ENCODE measurements around the gene MATCAP1. TPM values are rescaled to one million over a fixed set of nuclear protein-coding genes. Genes with fewer than 3 reads are reported as not detected.

Gene MATCAP1
- total RNA-seq, 5 donors from 2014 or later (not counting 1 experiment from before 2014, with no cell fraction given): 11.3 to 16.5 (median 14.8) TPM

DNA sequence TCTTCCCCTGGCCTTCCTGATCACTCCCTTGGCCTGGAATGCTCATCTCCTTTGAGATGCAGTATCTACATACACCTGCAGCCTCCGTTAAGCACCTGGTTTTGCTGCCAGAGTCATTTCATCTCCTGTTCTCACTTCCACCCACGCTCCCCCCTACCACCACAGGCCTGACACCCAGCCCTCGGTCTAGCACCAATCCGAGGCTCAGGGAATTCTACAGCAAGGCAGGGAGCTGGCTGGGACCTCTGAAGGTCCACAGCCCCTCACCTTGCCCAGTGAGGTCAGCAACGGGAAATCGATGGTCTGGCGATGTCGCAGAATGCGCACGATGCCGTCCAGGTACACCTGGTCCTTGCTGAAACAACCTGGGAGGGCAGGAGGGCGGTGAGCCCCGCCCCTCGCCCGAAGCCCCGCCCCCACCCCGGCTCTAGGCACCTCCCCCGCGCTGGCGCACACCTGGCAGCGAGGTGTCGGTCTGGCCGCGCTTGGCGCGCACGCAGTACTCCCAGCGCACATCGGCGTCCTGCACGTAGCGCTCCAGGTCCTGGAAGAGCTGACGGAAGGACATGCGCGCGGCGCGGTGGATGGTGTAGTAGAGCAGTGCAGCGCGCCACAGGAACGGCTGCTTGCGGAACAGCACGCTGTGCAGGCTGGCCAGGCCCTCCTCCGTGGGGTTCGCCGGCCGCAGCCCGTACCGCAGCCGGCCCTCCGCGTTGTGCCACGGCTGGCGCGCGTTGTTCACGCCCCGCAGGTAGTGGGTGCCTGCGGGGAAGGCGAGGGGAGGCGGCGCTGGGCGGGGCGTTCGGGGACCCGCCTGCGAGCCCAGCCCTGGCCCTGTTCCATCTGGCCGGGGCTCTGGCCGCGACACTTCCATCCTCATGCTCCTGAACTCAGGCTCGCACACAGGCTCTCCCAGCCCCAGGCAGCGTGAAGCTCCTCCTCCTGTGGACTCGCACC lies 5.7 kb downstream of the MATCAP1 start:
- Histone ChIP-seq H3K27me3 (replicated peaks in 1 of 2; ENCODE audit: control insufficient read depth in 2 of 2, extremely low read depth in 1 of 2, insufficient read depth in 2 of 2, low read length in 1 of 2) (peaks cover 17 to 59% of the 10 kb centered on the region in 2 experiments), H3K36me3 (ENCODE audit: control insufficient read depth in 2 of 2, extremely low read depth in 1 of 2, insufficient read depth in 1 of 2, low read length in 1 of 2) (no peaks in the 10 kb centered on the region), H3K27ac (ENCODE audit: low read length) (no peak overlapping the region), H3K4me3 (ENCODE audit: control insufficient read depth in 1 of 2, extremely low read depth in 1 of 2, low read length in 1 of 2) (peak overlapping the region; percentile 35 to 37), H3K9me3 (no peaks in the 10 kb centered on the region), H3K4me1 (ENCODE audit: control insufficient read depth in 1 of 2, extremely low read depth in 1 of 2, insufficient read depth in 2 of 2, low read length in 2 of 2) (peaks cover under 1 to 45% of the 10 kb centered on the region in 2 experiments)
- Mint-ChIP-seq H3K27ac (no peak overlapping the region), H3K27me3 (peaks cover 23 to 27% of the 10 kb centered on the region in 2 donors), H3K36me3 (no peaks in the 10 kb centered on the region), H3K4me3 (peak overlapping the region; percentile 63 to 67 (median 64)), H3K4me1 (peaks cover 21 to 34% (median 23%) of the 10 kb centered on the region in 3 donors), H3K9me3 (no peaks in the 10 kb centered on the region)
- 5% methylated on average over 67 of the region's 73 CpGs for WGBS (ENCODE audit: insufficient coverage)
- POLR2A ChIA-PET: interaction anchor here in 1 of 2 donors (0.5 to 0.7 kb wide), 2 partner anchors 46 to 140 kb away, joined by 3 to 7 read pairs; no protein-coding TSS in a partner anchor
- DNase-seq: peak in 34 of 35 experiments; percentile 31 to 77 (median 52)
- CTCF ChIA-PET: interaction anchor here in 1 of 2 donors (0.6 to 1.2 kb wide), 4 partner anchors 12 to 628 kb away, joined by 3 to 7 read pairs (median 4); partner anchors contain the start of genes FBXL8, RANBP10 and TRADD
- peak; percentile 44 to 73 (median 52) for ATAC-seq (replicated peaks in 1 of 4)

DNA sequence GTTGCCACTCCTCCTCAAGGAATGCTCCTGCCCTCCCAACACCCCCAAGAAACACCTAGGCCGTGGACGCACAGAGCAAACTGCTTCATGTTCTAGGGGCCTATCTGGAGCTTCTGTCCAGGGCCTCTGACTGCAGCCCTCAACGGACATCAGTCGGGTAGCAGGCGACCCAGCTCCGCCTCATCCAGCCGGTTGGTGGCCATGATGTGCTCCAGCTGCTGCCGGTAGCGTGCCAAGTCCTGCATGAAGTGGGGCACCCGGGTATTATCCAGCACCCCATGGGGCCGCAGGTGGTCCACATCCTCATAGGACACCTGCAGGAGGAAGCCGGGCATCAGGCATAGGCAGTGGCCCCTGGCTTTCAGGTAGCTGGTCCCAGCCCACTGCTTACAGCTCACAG lies 7.1 kb downstream of the MATCAP1 start:
- Histone ChIP-seq H3K27me3 (replicated peaks in 1 of 2; ENCODE audit: control insufficient read depth in 2 of 2, extremely low read depth in 1 of 2, insufficient read depth in 2 of 2, low read length in 1 of 2) (peaks cover 17 to 73% of the 10 kb centered on the region in 2 experiments), H3K4me1 (ENCODE audit: control insufficient read depth in 1 of 2, extremely low read depth in 1 of 2, insufficient read depth in 2 of 2, low read length in 2 of 2) (peaks cover 0 to 47% of the 10 kb centered on the region in 2 experiments), H3K4me3 (ENCODE audit: control insufficient read depth in 1 of 2, extremely low read depth in 1 of 2, low read length in 1 of 2) (no peak overlapping the region), H3K36me3 (ENCODE audit: control insufficient read depth in 2 of 2, extremely low read depth in 1 of 2, insufficient read depth in 1 of 2, low read length in 1 of 2) (no peaks in the 10 kb centered on the region), H3K27ac (ENCODE audit: low read length) (no peak overlapping the region), H3K9me3 (no peaks in the 10 kb centered on the region)
- Mint-ChIP-seq H3K27me3 (peaks cover 27 to 36% of the 10 kb centered on the region in 2 donors), H3K36me3 (no peaks in the 10 kb centered on the region), H3K4me1 (peaks cover 22 to 40% (median 24%) of the 10 kb centered on the region in 3 donors), H3K9me3 (no peaks in the 10 kb centered on the region), H3K27ac (no peak overlapping the region), H3K4me3 (peak overlapping the region in 1 of 3 donors; percentile 63)
- ChIA-PET POLR2A (interaction anchor here in 1 of 2 donors (0.7 kb wide), 1 partner anchor 14 kb away, joined by 3 read pairs; no protein-coding TSS in a partner anchor), CTCF (no interaction called here)
- 93% methylated on average over 12 of the region's 12 CpGs for WGBS (ENCODE audit: insufficient coverage)
- no peak for ATAC-seq (replicated peaks in 1 of 4)
- no peak for DNase-seq

DNA sequence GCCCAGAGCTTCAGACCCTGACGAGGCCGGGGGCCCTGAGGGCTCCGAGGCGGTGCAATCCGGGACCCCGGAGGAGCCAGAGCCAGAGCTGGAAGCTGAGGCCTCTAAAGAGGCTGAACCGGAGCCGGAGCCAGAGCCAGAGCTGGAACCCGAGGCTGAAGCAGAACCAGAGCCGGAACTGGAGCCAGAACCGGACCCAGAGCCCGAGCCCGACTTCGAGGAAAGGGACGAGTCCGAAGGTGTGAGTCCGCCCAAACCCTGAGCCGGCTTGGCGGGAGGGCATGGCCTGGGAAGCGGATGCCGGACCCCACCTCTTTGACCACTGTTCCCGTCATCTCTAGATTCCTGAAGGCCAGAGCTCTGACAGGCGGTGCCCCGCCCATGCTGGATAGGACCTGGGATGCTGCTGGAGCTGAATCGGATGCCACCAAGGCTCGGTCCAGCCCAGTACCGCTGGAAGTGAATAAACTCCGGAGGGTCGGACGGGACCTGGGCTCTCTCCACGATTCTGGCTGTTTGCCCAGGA lies 9.0 kb downstream of the MATCAP1 start:
- Histone ChIP-seq H3K4me1 (ENCODE audit: control insufficient read depth in 1 of 2, extremely low read depth in 1 of 2, insufficient read depth in 2 of 2, low read length in 2 of 2) (peaks cover 3 to 60% of the 10 kb centered on the region in 2 experiments), H3K4me3 (ENCODE audit: control insufficient read depth in 1 of 2, extremely low read depth in 1 of 2, low read length in 1 of 2) (peak overlapping the region; percentile 44 to 55), H3K36me3 (ENCODE audit: control insufficient read depth in 2 of 2, extremely low read depth in 1 of 2, insufficient read depth in 1 of 2, low read length in 1 of 2) (no peaks in the 10 kb centered on the region), H3K27ac (ENCODE audit: low read length) (peak overlapping the region; percentile 41), H3K9me3 (no peaks in the 10 kb centered on the region), H3K27me3 (replicated peaks in 1 of 2; ENCODE audit: control insufficient read depth in 2 of 2, extremely low read depth in 1 of 2, insufficient read depth in 2 of 2, low read length in 1 of 2) (peaks cover 23 to 84% of the 10 kb centered on the region in 2 experiments)
- no peak overlapping the region for H3K27ac Mint-ChIP-seq
- CTCF ChIA-PET: interaction anchor here (0.5 to 2.0 kb wide), 6 partner anchors 10 to 221 kb away, joined by 3 to 7 read pairs (median 3); partner anchors contain the start of genes B3GNT9 (in 1 of the 2), FBXL8 (in 1 of the 2) and TRADD (in 1 of the 2)
- ATAC-seq (replicated peaks in 1 of 4) (peak in 2 of 4 experiments; percentile 2), DNase-seq (no peak)
- POLR2A ChIA-PET: no interaction called here
- H3K9me3 Mint-ChIP-seq: no peaks in the 10 kb centered on the region
- peaks cover 41 to 50% of the 10 kb centered on the region in 2 donors for H3K27me3 Mint-ChIP-seq
- H3K36me3 Mint-ChIP-seq: no peaks in the 10 kb centered on the region
- peak overlapping the region; percentile 18 to 87 (median 79) for H3K4me3 Mint-ChIP-seq
- 38% methylated on average over 31 of the region's 31 CpGs for WGBS (ENCODE audit: insufficient coverage)
- peaks cover 26 to 55% (median 35%) of the 10 kb centered on the region in 3 donors for H3K4me1 Mint-ChIP-seq

DNA sequence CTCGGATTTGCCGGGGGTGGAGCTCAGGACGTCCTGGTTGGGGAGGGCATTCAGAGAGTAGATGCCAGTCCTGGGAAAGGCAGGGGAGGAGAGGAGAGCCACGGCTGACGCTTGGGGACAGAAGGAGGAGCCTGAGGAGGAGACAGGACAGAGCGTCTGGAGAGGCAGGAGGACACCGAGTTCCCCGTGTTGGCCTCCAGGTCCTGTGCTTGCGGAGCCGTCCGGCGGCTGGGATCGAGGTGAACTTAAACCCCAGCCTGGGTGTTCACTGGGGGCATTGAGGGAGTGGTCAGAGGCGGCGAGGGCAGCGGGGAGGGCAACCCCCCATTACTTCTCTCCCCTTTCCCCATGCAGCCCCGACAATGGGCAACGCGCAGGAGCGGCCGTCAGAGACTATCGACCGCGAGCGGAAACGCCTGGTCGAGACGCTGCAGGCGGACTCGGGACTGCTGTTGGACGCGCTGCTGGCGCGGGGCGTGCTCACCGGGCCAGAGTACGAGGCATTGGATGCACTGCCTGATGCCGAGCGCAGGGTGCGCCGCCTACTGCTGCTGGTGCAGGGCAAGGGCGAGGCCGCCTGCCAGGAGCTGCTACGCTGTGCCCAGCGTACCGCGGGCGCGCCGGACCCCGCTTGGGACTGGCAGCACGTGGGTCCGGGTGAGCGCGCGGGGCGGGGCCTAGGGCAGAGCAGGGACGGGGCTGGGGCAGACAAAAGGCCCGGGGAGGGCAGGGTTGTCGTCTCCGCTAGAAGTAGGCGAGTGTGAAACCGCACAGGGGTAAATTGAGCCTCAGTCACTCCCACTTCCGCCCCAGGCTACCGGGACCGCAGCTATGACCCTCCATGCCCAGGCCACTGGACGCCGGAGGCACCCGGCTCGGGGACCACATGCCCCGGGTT lies 9.7 kb downstream of the MATCAP1 start:
- H3K27ac ChIP-seq (ENCODE audit: low read length): peak overlapping the region; percentile 41
- Mint-ChIP-seq H3K9me3 (no peaks in the 10 kb centered on the region), H3K27me3 (peaks cover 47 to 55% of the 10 kb centered on the region in 2 donors), H3K4me1 (peaks cover 32 to 59% (median 37%) of the 10 kb centered on the region in 3 donors), H3K27ac (peak overlapping the region; percentile 8 to 65), H3K4me3 (peak overlapping the region; percentile 74 to 87 (median 79)), H3K36me3 (no peaks in the 10 kb centered on the region)
- H3K9me3 ChIP-seq: no peaks in the 10 kb centered on the region
- H3K4me3 ChIP-seq (ENCODE audit: control insufficient read depth in 1 of 2, extremely low read depth in 1 of 2, low read length in 1 of 2): peak overlapping the region; percentile 44 to 55
- ATAC-seq (replicated peaks in 1 of 4) (peak; percentile 79 to 85 (median 84)), DNase-seq (peak in 31 of 35 experiments; percentile 36 to 78 (median 54))
- H3K27me3 ChIP-seq (replicated peaks in 1 of 2; ENCODE audit: control insufficient read depth in 2 of 2, extremely low read depth in 1 of 2, insufficient read depth in 2 of 2, low read length in 1 of 2): peaks cover 25 to 85% of the 10 kb centered on the region in 2 experiments
- ChIA-PET POLR2A (no interaction called here), CTCF (interaction anchor here (0.5 to 2.0 kb wide), 5 partner anchors 14 to 155 kb away, joined by 3 to 7 read pairs (median 4); partner anchors contain the start of genes B3GNT9 (in 1 of the 2), FBXL8 (in 1 of the 2) and TRADD (in 1 of the 2))
- no peaks in the 10 kb centered on the region for H3K36me3 ChIP-seq (ENCODE audit: control insufficient read depth in 2 of 2, extremely low read depth in 1 of 2, insufficient read depth in 1 of 2, low read length in 1 of 2)
- 1% methylated on average over 58 of the region's 71 CpGs for WGBS (ENCODE audit: insufficient coverage)
- H3K4me1 ChIP-seq (ENCODE audit: control insufficient read depth in 1 of 2, extremely low read depth in 1 of 2, insufficient read depth in 2 of 2, low read length in 2 of 2): peaks cover 3 to 63% of the 10 kb centered on the region in 2 experiments

DNA sequence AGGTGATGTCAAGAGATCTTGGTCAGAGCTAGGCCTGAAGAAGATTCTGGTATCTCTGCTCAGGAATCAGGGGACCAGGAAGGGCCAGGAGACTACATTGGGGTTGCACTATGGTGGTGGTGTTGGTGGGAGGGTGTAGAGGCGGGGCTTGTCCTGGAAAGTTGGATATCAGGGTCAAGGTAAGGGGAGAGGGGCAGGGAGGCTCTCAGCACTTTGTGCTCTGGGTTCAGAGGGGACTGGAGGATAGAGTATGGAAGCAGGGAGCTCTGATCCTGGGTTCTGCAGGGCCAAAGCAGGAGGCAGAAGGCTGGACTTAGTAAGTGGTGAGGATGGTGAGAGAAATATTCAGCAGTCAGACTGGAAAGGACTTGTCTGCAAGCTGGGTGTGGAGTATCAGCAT lies 10.4 kb downstream of the MATCAP1 start:
- peaks cover 30 to 55% (median 32%) of the 10 kb centered on the region in 3 donors for H3K4me1 Mint-ChIP-seq
- CTCF ChIA-PET: interaction anchor here (0.5 to 2.0 kb wide), 4 partner anchors 13 to 154 kb away, joined by 4 to 7 read pairs (median 5); partner anchors contain the start of genes FBXL8 (in 1 of the 2) and TRADD (in 1 of the 2)
- Histone ChIP-seq H3K36me3 (ENCODE audit: control insufficient read depth in 2 of 2, extremely low read depth in 1 of 2, insufficient read depth in 1 of 2, low read length in 1 of 2) (no peaks in the 10 kb centered on the region), H3K27me3 (replicated peaks in 1 of 2; ENCODE audit: control insufficient read depth in 2 of 2, extremely low read depth in 1 of 2, insufficient read depth in 2 of 2, low read length in 1 of 2) (peaks cover 25 to 86% of the 10 kb centered on the region in 2 experiments), H3K4me3 (ENCODE audit: control insufficient read depth in 1 of 2, extremely low read depth in 1 of 2, low read length in 1 of 2) (peak overlapping the region; percentile 44 to 55), H3K4me1 (ENCODE audit: control insufficient read depth in 1 of 2, extremely low read depth in 1 of 2, insufficient read depth in 2 of 2, low read length in 2 of 2) (peaks cover 3 to 63% of the 10 kb centered on the region in 2 experiments), H3K9me3 (no peaks in the 10 kb centered on the region), H3K27ac (ENCODE audit: low read length) (no peak overlapping the region)
- H3K9me3 Mint-ChIP-seq: no peaks in the 10 kb centered on the region
- H3K4me3 Mint-ChIP-seq: peak overlapping the region; percentile 74 to 87 (median 79)
- no peaks in the 10 kb centered on the region for H3K36me3 Mint-ChIP-seq
- DNase-seq: no peak
- peaks cover 46 to 58% of the 10 kb centered on the region in 2 donors for H3K27me3 Mint-ChIP-seq
- no peak for ATAC-seq (replicated peaks in 1 of 4)
- 100% methylated on average over 1 of the region's 1 CpG for WGBS (ENCODE audit: insufficient coverage)
- POLR2A ChIA-PET: no interaction called here
- peak overlapping the region; percentile 39 to 65 for H3K27ac Mint-ChIP-seq

Measured in T-cell (primary cell).